HepG2 (cell line): ENCODE results near the gene ASB11.

Experiments
- ARID4A ChIP-seq: sonication (generic); formaldehyde crosslinking; IDR thresholded peaks from 2 replicates; pipeline ENCODE4 v1.5.0; 2020; ENCODE audit warnings: mild to moderate bottlenecking, missing genetic modification reagents, borderline replicate concordance
- EP300 ChIP-seq, 3 experiments: sonication (generic) in 1 of 3; formaldehyde crosslinking in 1 of 3; IDR thresholded peaks; 2 replicates each; pipeline versions ENCODE4 v1.5.1 to v1.6.1; 2011 to 2020; ENCODE audit warnings: low read depth in 2 of 3, low read length in 2 of 3, borderline replicate concordance in 1 of 3, improper control_type of control experiment in 1 of 3, mild to moderate bottlenecking in 1 of 3, missing genetic modification reagents in 1 of 3, moderate library complexity in 1 of 3
- EZH2 ChIP-seq: conservative IDR thresholded peaks from 2 replicates; pipeline ENCODE4 v1.6.1; 2012; ENCODE audit warnings: mild to moderate bottlenecking, low read depth, low read length, moderate library complexity
- TBP ChIP-seq: sonication (generic); formaldehyde crosslinking; IDR thresholded peaks from 2 replicates; pipeline ENCODE4 v1.5.0; 2020; ENCODE audit warnings: missing genetic modification reagents
- TCF7L2 ChIP-seq: IDR thresholded peaks from 2 replicates; pipeline ENCODE4 v1.6.1; 2011; ENCODE audit warnings: mild to moderate bottlenecking, low read depth, low read length, moderate library complexity
- YY1 ChIP-seq: IDR thresholded peaks from 2 replicates; pipeline ENCODE4 v1.6.1; 2011; ENCODE audit warnings: low read length, low read depth, moderate library complexity, mild to moderate bottlenecking; ENCODE audit not compliant: insufficient read depth, insufficient replicate concordance
- ZNF354B ChIP-seq: sonication (generic); formaldehyde crosslinking; IDR thresholded peaks from 2 replicates; pipeline ENCODE4 v1.8.0; 2022; ENCODE audit warnings: mild to moderate bottlenecking, missing genetic modification reagents
- TF ChIP-seq, protein P1 (sequence below), 2 experiments: fragments of 450-650 bp in 1 of 2; sonication (generic) in 1 of 2; formaldehyde crosslinking in 1 of 2; IDR thresholded peaks; 2 replicates each; pipeline versions ENCODE4 v1.6.1 to v1.8.0; 2016 to 2022; ENCODE audit warnings: antibody characterized with exemption in 1 of 2, mild to moderate bottlenecking in 1 of 2, missing genetic modification reagents in 1 of 2

- TF ChIP-seq ARID4A (CRISPR knock-in tag) (no peak), EP300 (IDR thresholded peaks at IDR 0.05; ENCODE audit: low read depth in 2 of 2, low read length in 2 of 2) (no peak), EP300 (CRISPR knock-in tag; IDR thresholded peaks at IDR 0.05; ENCODE audit: borderline replicate concordance) (no peak), TCF7L2 (no peak), EZH2 (no peak), TBP (CRISPR knock-in tag) (no peak), ZNF354B (no peak), YY1 (no peak)
- TF ChIP-seq, protein P1, sequence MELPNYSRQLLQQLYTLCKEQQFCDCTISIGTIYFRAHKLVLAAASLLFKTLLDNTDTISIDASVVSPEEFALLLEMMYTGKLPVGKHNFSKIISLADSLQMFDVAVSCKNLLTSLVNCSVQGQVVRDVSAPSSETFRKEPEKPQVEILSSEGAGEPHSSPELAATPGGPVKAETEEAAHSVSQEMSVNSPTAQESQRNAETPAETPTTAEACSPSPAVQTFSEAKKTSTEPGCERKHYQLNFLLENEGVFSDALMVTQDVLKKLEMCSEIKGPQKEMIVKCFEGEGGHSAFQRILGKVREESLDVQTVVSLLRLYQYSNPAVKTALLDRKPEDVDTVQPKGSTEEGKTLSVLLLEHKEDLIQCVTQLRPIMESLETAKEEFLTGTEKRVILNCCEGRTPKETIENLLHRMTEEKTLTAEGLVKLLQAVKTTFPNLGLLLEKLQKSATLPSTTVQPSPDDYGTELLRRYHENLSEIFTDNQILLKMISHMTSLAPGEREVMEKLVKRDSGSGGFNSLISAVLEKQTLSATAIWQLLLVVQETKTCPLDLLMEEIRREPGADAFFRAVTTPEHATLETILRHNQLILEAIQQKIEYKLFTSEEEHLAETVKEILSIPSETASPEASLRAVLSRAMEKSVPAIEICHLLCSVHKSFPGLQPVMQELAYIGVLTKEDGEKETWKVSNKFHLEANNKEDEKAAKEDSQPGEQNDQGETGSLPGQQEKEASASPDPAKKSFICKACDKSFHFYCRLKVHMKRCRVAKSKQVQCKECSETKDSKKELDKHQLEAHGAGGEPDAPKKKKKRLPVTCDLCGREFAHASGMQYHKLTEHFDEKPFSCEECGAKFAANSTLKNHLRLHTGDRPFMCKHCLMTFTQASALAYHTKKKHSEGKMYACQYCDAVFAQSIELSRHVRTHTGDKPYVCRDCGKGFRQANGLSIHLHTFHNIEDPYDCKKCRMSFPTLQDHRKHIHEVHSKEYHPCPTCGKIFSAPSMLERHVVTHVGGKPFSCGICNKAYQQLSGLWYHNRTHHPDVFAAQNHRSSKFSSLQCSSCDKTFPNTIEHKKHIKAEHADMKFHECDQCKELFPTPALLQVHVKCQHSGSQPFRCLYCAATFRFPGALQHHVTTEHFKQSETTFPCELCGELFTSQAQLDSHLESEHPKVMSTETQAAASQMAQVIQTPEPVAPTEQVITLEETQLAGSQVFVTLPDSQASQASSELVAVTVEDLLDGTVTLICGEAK (IDR thresholded peaks at IDR 0.05) = no peak
- TF ChIP-seq, protein P1 (CRISPR knock-in tag; IDR thresholded peaks at IDR 0.05) = no peak
Measured at GRCh38 chrX:15314472-15314871, 968 bp downstream of the ASB11 start.
